ACC112 (cell line): ENCODE results near the gene COBL.
"Not testable (repeated sequence)": the region's sequence is repeated elsewhere in the genome, so short reads cannot be mapped to it uniquely, and the experiment has no call there.

Source experiments
- H2AFZ ChIP-seq: fragments of 200-600 bp; sonication (generic); one replicate; pipeline ENCODE4 v1.6.0; 2017; ENCODE audit warnings: antibody characterized with exemption, low read length; ENCODE audit not compliant: unreplicated experiment
- H3K27ac ChIP-seq: fragments of 200-600 bp; sonication (generic); 2 replicates; pipeline ENCODE4 v1.5.1; 2014; ENCODE audit warnings: low read depth, mild to moderate bottlenecking, antibody characterized with exemption, low read length, moderate library complexity
- H3K27me3 ChIP-seq: fragments of 200-600 bp; sonication (generic); 2 replicates; pipeline ENCODE4 v1.6.1; 2014; ENCODE audit warnings: mild to moderate bottlenecking, antibody characterized with exemption, low read length, moderate library complexity, mixed read lengths; ENCODE audit not compliant: insufficient read depth
- H3K36me3 ChIP-seq: fragments of 200-600 bp; sonication (generic); 2 replicates; pipeline ENCODE4 v1.6.1; 2016; ENCODE audit warnings: mild to moderate bottlenecking, antibody characterized with exemption, low read length, moderate library complexity, mixed read lengths; ENCODE audit not compliant: insufficient read depth
- H3K4me1 ChIP-seq: fragments of 200-600 bp; sonication (generic); one replicate; pipeline ENCODE4 v1.6.1; 2016; ENCODE audit warnings: low read length, mixed read lengths; ENCODE audit not compliant: insufficient read depth, unreplicated experiment, control insufficient read depth
- H3K4me3 ChIP-seq: fragments of 200-600 bp; sonication (generic); 2 replicates; pipeline ENCODE4 v1.5.1; 2014; ENCODE audit warnings: mild to moderate bottlenecking, low read depth, low read length
- H3K79me2 ChIP-seq: fragments of 200-600 bp; sonication (generic); one replicate; pipeline ENCODE4 v1.6.0; 2016; ENCODE audit warnings: low read length; ENCODE audit not compliant: control insufficient read depth, unreplicated experiment, insufficient read depth

The COBL gene

DNA sequence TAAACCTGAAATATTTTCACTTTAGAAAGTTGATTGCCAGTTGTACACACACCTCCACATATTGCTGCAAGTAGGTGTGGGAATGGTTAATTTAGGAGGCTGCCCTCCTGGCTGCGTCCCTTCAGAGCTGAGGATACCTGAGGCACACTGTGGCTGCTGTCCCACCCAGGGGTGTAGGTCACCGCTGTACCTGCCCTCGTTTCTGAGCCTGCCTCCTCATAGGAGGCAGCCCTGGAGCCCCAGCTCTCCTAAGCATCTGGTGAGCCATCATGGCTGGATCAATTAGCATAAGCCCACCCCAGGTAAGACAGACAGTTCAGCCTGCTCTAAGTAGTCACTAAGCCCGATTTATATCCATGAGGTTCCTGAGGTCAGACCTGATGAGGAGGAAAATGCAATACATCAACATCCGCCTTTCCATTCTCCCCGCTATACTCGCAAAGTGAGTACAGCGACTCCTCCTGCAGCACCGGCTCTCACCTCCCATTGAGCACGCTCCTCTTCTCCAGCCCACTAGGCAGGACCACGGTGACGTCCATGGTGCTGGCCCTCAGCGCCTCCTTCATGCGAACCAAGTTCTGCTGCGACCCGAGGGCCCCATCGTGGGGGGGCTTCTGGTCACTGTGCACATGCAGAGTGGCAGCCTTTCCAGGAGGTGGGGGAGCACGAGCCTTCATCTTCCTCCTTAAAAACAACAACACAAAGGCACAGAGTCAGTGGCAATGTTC lies 97.2 kb downstream of the COBL start:
- Histone ChIP-seq H3K27ac (no peak overlapping the region), H2AFZ (no peak overlapping the region), H3K4me3 (no peak overlapping the region), H3K27me3 (0 out of 2 replicates have a peak, but pooled peaks cover 3% of the 10 kb centered on the region), H3K79me2 (no peaks in the 10 kb centered on the region), H3K4me1 (no peaks in the 10 kb centered on the region), H3K36me3 (no peaks in the 10 kb centered on the region)

GRCh38 chr7:51217804-51218203 lies 98.8 kb downstream of the COBL start:
- H3K79me2 ChIP-seq, result no peaks in the 10 kb centered on the region
- H3K4me1 ChIP-seq, result no peaks in the 10 kb centered on the region
- H3K27me3 ChIP-seq, result 0 out of 2 replicates have a peak, but pooled peaks cover 3% of the 10 kb centered on the region
- no peak overlapping the region for H2AFZ ChIP-seq
- no peak overlapping the region for H3K27ac ChIP-seq
- H3K36me3 ChIP-seq, result no peaks in the 10 kb centered on the region
- no peak overlapping the region for H3K4me3 ChIP-seq

DNA sequence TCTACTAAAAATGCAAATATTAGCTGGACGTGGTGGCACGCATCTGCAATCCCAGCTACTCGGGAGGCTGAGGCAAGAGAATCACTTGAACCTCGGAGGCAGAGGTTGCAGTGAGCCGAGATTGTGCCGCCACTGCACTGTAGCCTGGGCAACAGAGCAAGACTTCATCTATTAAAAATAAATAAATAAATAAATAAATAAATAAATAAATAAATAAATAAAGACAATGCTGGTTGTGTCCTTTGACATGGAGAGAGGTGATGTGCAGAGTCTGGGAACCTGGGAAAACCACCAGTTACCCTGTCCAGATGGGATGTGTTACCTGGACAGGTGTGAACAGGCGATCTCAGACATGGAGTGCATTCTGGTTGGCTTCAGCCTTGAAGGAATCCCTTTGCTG lies 102.5 kb downstream of the COBL start:
- H3K4me3 ChIP-seq, result no peak overlapping the region
- H3K27ac ChIP-seq, result no peak overlapping the region
- H3K36me3 ChIP-seq, result no peaks in the 10 kb centered on the region
- no peaks in the 10 kb centered on the region for H3K27me3 ChIP-seq
- no peaks in the 10 kb centered on the region for H3K4me1 ChIP-seq
- H2AFZ ChIP-seq, result no peak overlapping the region
- no peaks in the 10 kb centered on the region for H3K79me2 ChIP-seq

- Histone ChIP-seq H3K27me3 (no peaks in the 10 kb centered on the region), H3K4me1 (no peaks in the 10 kb centered on the region), H2AFZ (no peak overlapping the region), H3K79me2 (no peaks in the 10 kb centered on the region), H3K27ac (no peak overlapping the region), H3K4me3 (no peak overlapping the region), H3K36me3 (no peaks in the 10 kb centered on the region)
Measured at GRCh38 chr7:51213618-51214017, 103.0 kb downstream of the COBL start.

- Histone ChIP-seq H3K4me3 (no peak overlapping the region), H3K4me1 (no peaks in the 10 kb centered on the region), H3K79me2 (no peaks in the 10 kb centered on the region), H3K27me3 (no peaks in the 10 kb centered on the region), H3K36me3 (no peaks in the 10 kb centered on the region), H3K27ac (no peak overlapping the region), H2AFZ (no peak overlapping the region)
Measured at GRCh38 chr7:51210766-51211165, 105.8 kb downstream of the COBL start.

- no peaks in the 10 kb centered on the region for H3K36me3 ChIP-seq
- no peak overlapping the region for H3K4me3 ChIP-seq
- H3K4me1 ChIP-seq, result no peaks in the 10 kb centered on the region
- no peaks in the 10 kb centered on the region for H3K79me2 ChIP-seq
- no peak overlapping the region for H2AFZ ChIP-seq
- no peak overlapping the region for H3K27ac ChIP-seq
- no peaks in the 10 kb centered on the region for H3K27me3 ChIP-seq
Measured at GRCh38 chr7:51209426-51209825, 107.2 kb downstream of the COBL start.

DNA sequence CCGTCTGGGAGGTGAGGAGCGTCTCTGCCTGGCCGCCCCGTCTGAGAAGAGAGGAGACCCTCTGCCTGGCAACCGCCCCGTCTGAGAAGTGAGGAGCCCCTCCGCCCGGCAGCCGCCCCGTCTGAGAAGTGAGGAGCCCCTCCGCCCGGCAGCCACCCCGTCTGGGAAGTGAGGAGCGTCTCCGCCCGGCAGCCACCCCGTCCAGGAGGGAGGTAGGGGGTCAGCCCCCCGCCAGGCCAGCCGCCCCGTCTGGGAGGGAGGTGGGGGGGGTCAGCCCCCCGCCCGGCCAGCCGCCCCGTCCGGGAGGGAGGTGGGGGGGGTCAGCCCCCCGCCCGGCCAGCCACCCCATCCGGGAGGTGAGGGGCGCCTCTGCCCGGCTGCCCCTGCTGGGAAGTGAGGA lies 108.5 kb downstream of the COBL start:
- H3K27ac ChIP-seq, H2AFZ ChIP-seq, H3K4me1 ChIP-seq, H3K36me3 ChIP-seq, H3K27me3 ChIP-seq, H3K79me2 ChIP-seq, H3K4me3 ChIP-seq: not testable (repeated sequence)

DNA sequence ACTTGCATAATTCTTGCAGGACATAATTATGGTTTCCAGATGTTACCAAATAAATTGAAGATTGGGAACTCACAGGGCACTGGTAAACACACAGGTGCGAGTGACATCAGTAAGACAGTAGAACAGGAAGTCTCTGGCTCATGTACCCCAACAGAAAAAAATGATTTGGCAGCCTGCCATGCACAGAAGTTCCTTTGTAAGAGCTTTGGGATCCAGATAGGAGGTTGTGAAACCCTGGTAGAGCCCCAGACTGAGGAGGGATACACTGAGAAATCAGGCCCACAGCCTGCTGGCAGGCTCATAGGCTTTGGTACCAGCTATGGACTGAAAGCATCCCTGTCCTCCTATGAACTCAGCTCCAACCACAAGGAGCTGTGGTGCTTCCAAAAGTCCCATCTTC lies 118.0 kb downstream of the COBL start:
- Histone ChIP-seq H3K4me3 (no peak overlapping the region), H3K4me1 (no peaks in the 10 kb centered on the region), H3K27ac (no peak overlapping the region), H3K79me2 (no peaks in the 10 kb centered on the region), H3K36me3 (no peaks in the 10 kb centered on the region), H3K27me3 (peaks cover 23% of the 10 kb centered on the region; the same call in 1 of the 2 replicates), H2AFZ (no peak overlapping the region)

DNA sequence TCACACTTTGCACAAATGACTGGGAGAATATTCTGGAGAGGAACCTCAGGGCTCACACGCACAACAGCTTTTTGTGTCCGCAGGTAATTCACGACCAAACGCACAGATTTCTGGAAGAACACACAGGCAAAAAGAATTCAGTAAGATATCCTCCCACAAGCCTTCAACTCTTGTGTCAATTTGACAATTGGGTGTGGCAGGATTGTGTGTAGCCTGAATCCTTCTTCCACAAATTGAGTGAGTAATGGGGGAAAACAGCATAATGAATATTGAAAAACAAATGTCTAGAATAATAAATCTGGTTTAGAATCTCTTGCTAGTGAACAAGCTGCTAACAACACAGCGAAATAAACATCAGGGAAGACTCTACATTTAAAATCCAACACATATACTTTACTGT lies 125.6 kb downstream of the COBL start:
- Histone ChIP-seq H3K4me1 (no peaks in the 10 kb centered on the region), H3K27me3 (peaks cover 10% of the 10 kb centered on the region; the same call in 1 of the 2 replicates), H3K79me2 (no peaks in the 10 kb centered on the region), H2AFZ (no peak overlapping the region), H3K36me3 (no peaks in the 10 kb centered on the region), H3K4me3 (no peak overlapping the region), H3K27ac (no peak overlapping the region)

- no peak overlapping the region for H2AFZ ChIP-seq
- no peak overlapping the region for H3K4me3 ChIP-seq
- H3K79me2 ChIP-seq, result no peaks in the 10 kb centered on the region
- peaks cover 17% of the 10 kb centered on the region; the same call in 1 of the 2 replicates for H3K27me3 ChIP-seq
- no peaks in the 10 kb centered on the region for H3K36me3 ChIP-seq
- no peak overlapping the region for H3K27ac ChIP-seq
- no peaks in the 10 kb centered on the region for H3K4me1 ChIP-seq
Measured at GRCh38 chr7:51189777-51190176, 126.8 kb downstream of the COBL start.

- Histone ChIP-seq H3K4me1 (no peaks in the 10 kb centered on the region), H3K4me3 (no peak overlapping the region), H3K79me2 (no peaks in the 10 kb centered on the region), H2AFZ (no peak overlapping the region), H3K36me3 (no peaks in the 10 kb centered on the region), H3K27ac (no peak overlapping the region), H3K27me3 (peaks cover 21% of the 10 kb centered on the region)
Measured at GRCh38 chr7:51188987-51189386, 127.6 kb downstream of the COBL start.
